Prostate gland (tissue), 2 donors: ENCODE data around the gene GSTA3. TPM values are rescaled to one million over a fixed set of nuclear protein-coding genes. Genes with fewer than 3 reads are reported as not detected.

ENCODE experiments used
- DNase-seq: peaks from one replicate; pipeline ENCODE4 v3.0.0-alpha.2; 2019; ENCODE audit warnings: low spot score
- H3K27ac ChIP-seq, 2 donors: fragments of 200-600 bp; sonication (generic); 2 replicates each; pipeline ENCODE4 v1.5.1; 2017 to 2019
- H3K27me3 ChIP-seq: fragments of 200-600 bp; sonication (generic); replicated peaks from 2 replicates; pipeline ENCODE4 v1.5.1; 2019; ENCODE audit not compliant: insufficient read depth
- H3K36me3 ChIP-seq, 2 donors: fragments of 200-600 bp; sonication (generic); 1 replicate in 1 of 2; 2 replicates in 1 of 2; pipeline versions ENCODE4 v1.5.1 to v1.8.1; 2017 to 2019
- H3K4me1 ChIP-seq: fragments of 200-600 bp; sonication (generic); replicated peaks from 2 replicates; pipeline ENCODE4 v1.5.1; 2019
- H3K4me3 ChIP-seq, 2 donors: fragments of 200-600 bp; sonication (generic); 2 replicates each; pipeline ENCODE4 v1.5.1; 2017 to 2019
- H3K9me3 ChIP-seq: fragments of 200-600 bp; sonication (generic); 2 replicates; pipeline ENCODE4 v1.5.1; 2017
- CTCF ChIP-seq, 4 experiments: fragments of 200-600 bp in 2 of 4; fragments of 450-650 bp in 2 of 4; sonication (generic) in 2 of 4; IDR thresholded peaks; 1 replicate in 3 of 4; 2 replicates in 1 of 4; pipeline ENCODE4 v1.5.1; 2016 to 2019; ENCODE audit warnings: antibody characterized with exemption in 4 of 4, mild to moderate bottlenecking in 2 of 4, moderate library complexity in 2 of 4
- POLR2A ChIP-seq: fragments of 450-650 bp; IDR thresholded peaks from one replicate; pipeline ENCODE4 v1.6.1; 2016; ENCODE audit warnings: antibody characterized with exemption, mild to moderate bottlenecking
- POLR2AphosphoS5 ChIP-seq: sonication (generic); formaldehyde crosslinking; IDR thresholded peaks from one replicate; pipeline ENCODE4 v1.6.1; 2017; ENCODE audit warnings: antibody characterized with exemption
- WGBS: methylation state at CpG from one replicate; pipeline ENCODE4 v1.1.5; 2018; 5-methylcytosine and 5-hydroxymethylcytosine counted together
- intact Hi-C: fragments of 100-400 bp; cut with DNase I; formaldehyde crosslinking; loops from one replicate; pipeline ENCODE4 v1.14.2; 2022
- total RNA-seq, 2 donors: library from RNA; depleted of rRNA; stranded (reverse); fragments of >200 nt; gene quantifications; one replicate each; pipeline ENCODE4 v1.1.0, GENCODE V29; 2016

Gene GSTA3
- total RNA-seq, 2 donors from 2014 or later = 20.2 TPM; not detected in 1

- DNase-seq = no peak
- H3K4me3 ChIP-seq = no peak overlapping the region
- H3K36me3 ChIP-seq = no peaks in the 10 kb centered on the region
- no peaks in the 10 kb centered on the region for H3K27me3 ChIP-seq
- TF ChIP-seq CTCF (IDR thresholded peaks at IDR 0.05) = no peak
- H3K4me1 ChIP-seq = no peaks in the 10 kb centered on the region
- H3K27ac ChIP-seq = no peak overlapping the region
- 84% methylated on average over 3 of the region's 3 CpGs for WGBS
- no peaks in the 10 kb centered on the region for H3K9me3 ChIP-seq
- intact Hi-C loops = no loop called here
These were observed 19.5 kb downstream of the GSTA3 start for GRCh38 chr6:52890018-52890417.

- WGBS = 93% methylated on average over 3 of the region's 3 CpGs
- no peaks in the 10 kb centered on the region for H3K9me3 ChIP-seq
- H3K27ac ChIP-seq = no peak overlapping the region
- intact Hi-C loops = no loop called here
- H3K36me3 ChIP-seq = no peaks in the 10 kb centered on the region
- no peak overlapping the region for H3K4me3 ChIP-seq
- H3K27me3 ChIP-seq = no peaks in the 10 kb centered on the region
- H3K4me1 ChIP-seq = no peaks in the 10 kb centered on the region
- TF ChIP-seq CTCF (IDR thresholded peaks at IDR 0.05) (no peak), POLR2AphosphoS5 (no peak), POLR2A (no peak)
- no peak for DNase-seq
These were observed 21.5 kb downstream of the GSTA3 start for GRCh38 chr6:52887910-52888524.

GRCh38 chr6:52881996-52882841 is 27.3 kb downstream of the GSTA3 start:
- TF ChIP-seq CTCF (IDR thresholded peaks at IDR 0.05) (peak in 3 of 4 experiments; percentile 72 to 84 (median 80)), POLR2A (no peak), POLR2AphosphoS5 (peak; percentile 18)
- intact Hi-C loops = no loop called here
- peak overlapping the region; percentile 64 to 78 for H3K27ac ChIP-seq
- 9% methylated on average over 18 of the region's 18 CpGs for WGBS
- DNase-seq = peak; percentile 71
- H3K9me3 ChIP-seq = no peaks in the 10 kb centered on the region
- H3K4me1 ChIP-seq = no peaks in the 10 kb centered on the region
- no peaks in the 10 kb centered on the region for H3K36me3 ChIP-seq
- H3K4me3 ChIP-seq = peak overlapping the region; percentile 40 to 42
- no peaks in the 10 kb centered on the region for H3K27me3 ChIP-seq

GRCh38 chr6:52881662-52881995 is 27.9 kb downstream of the GSTA3 start:
- Histone ChIP-seq H3K36me3 (no peaks in the 10 kb centered on the region), H3K4me1 (no peaks in the 10 kb centered on the region), H3K27me3 (no peaks in the 10 kb centered on the region), H3K9me3 (no peaks in the 10 kb centered on the region), H3K27ac (peak overlapping the region in 1 of 2 donors; percentile 64), H3K4me3 (peak overlapping the region; percentile 40 to 42)
- DNase-seq = no peak
- 45% methylated on average over 4 of the region's 4 CpGs for WGBS
- TF ChIP-seq POLR2AphosphoS5 (no peak), POLR2A (no peak), CTCF (IDR thresholded peaks at IDR 0.05) (no peak)
- intact Hi-C loops = no loop called here

- Histone ChIP-seq H3K4me1 (no peaks in the 10 kb centered on the region), H3K27me3 (no peaks in the 10 kb centered on the region), H3K9me3 (no peaks in the 10 kb centered on the region), H3K4me3 (no peak overlapping the region), H3K36me3 (no peaks in the 10 kb centered on the region), H3K27ac (no peak overlapping the region)
- intact Hi-C loops = no loop called here
- 84% methylated on average over 2 of the region's 2 CpGs for WGBS
- DNase-seq = no peak
- TF ChIP-seq POLR2AphosphoS5 = no peak
- TF ChIP-seq CTCF (IDR thresholded peaks at IDR 0.05) = no peak
- TF ChIP-seq POLR2A = no peak
These were observed 31.7 kb downstream of the GSTA3 start for GRCh38 chr6:52877786-52878185.
